Prostate gland (tissue), 2 donors: ENCODE results near the gene TCF7L2. TPM values are rescaled to one million over a fixed set of nuclear protein-coding genes. Genes with fewer than 3 reads are reported as not detected.

Experiments
- DNase-seq: peaks from one replicate; pipeline ENCODE4 v3.0.0-alpha.2; 2019; ENCODE audit warnings: low spot score
- H3K27ac ChIP-seq, 2 donors: fragments of 200-600 bp; sonication (generic); 2 replicates each; pipeline ENCODE4 v1.5.1; 2017 to 2019
- H3K27me3 ChIP-seq: fragments of 200-600 bp; sonication (generic); replicated peaks from 2 replicates; pipeline ENCODE4 v1.5.1; 2019; ENCODE audit not compliant: insufficient read depth
- H3K36me3 ChIP-seq, 2 donors: fragments of 200-600 bp; sonication (generic); 1 replicate in 1 of 2; 2 replicates in 1 of 2; pipeline versions ENCODE4 v1.5.1 to v1.8.1; 2017 to 2019
- H3K4me1 ChIP-seq: fragments of 200-600 bp; sonication (generic); replicated peaks from 2 replicates; pipeline ENCODE4 v1.5.1; 2019
- H3K4me3 ChIP-seq, 2 donors: fragments of 200-600 bp; sonication (generic); 2 replicates each; pipeline ENCODE4 v1.5.1; 2017 to 2019
- H3K9me3 ChIP-seq: fragments of 200-600 bp; sonication (generic); 2 replicates; pipeline ENCODE4 v1.5.1; 2017
- POLR2A ChIP-seq: fragments of 450-650 bp; IDR thresholded peaks from one replicate; pipeline ENCODE4 v1.6.1; 2016; ENCODE audit warnings: antibody characterized with exemption, mild to moderate bottlenecking
- POLR2AphosphoS5 ChIP-seq: sonication (generic); formaldehyde crosslinking; IDR thresholded peaks from one replicate; pipeline ENCODE4 v1.6.1; 2017; ENCODE audit warnings: antibody characterized with exemption
- WGBS: methylation state at CpG from one replicate; pipeline ENCODE4 v1.1.5; 2018; 5-methylcytosine and 5-hydroxymethylcytosine counted together
- intact Hi-C: fragments of 100-400 bp; cut with DNase I; formaldehyde crosslinking; loops from one replicate; pipeline ENCODE4 v1.14.2; 2022
- total RNA-seq, 2 donors: library from RNA; depleted of rRNA; stranded (reverse); fragments of >200 nt; gene quantifications; one replicate each; pipeline ENCODE4 v1.1.0, GENCODE V29; 2016
- TF ChIP-seq, protein P1 (sequence below), 4 experiments: fragments of 200-600 bp in 2 of 4; fragments of 450-650 bp in 2 of 4; sonication (generic) in 2 of 4; IDR thresholded peaks; 1 replicate in 3 of 4; 2 replicates in 1 of 4; pipeline ENCODE4 v1.5.1; 2016 to 2019; ENCODE audit warnings: antibody characterized with exemption in 4 of 4, mild to moderate bottlenecking in 2 of 4, moderate library complexity in 2 of 4

Gene TCF7L2
- total RNA-seq, 2 donors from 2014 or later, result 9.8 to 29.8 TPM

DNA sequence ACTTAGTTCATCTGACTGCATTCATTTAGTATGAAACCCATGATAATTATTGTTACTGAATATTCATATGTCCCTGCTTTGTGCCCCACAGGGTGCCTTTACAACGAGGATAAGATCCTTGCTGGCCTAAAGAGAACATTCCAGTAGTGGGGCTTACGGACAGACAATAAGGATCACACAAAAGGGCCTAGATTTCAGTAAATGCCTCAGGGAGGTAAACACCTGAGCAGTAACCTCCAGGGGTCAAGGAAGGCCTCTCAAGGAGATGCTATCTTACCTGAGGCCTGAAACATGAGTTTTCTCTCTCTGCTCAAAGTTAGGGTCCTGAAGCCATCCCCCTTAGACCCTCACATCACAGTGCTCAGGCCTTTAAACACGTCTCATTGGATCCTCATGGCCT is 228.7 kb downstream of the TCF7L2 start:
- intact Hi-C loops, result no loop called here
- Histone ChIP-seq H3K27ac (no peak overlapping the region), H3K9me3 (no peaks in the 10 kb centered on the region), H3K4me3 (no peak overlapping the region), H3K4me1 (no peaks in the 10 kb centered on the region), H3K27me3 (no peaks in the 10 kb centered on the region), H3K36me3 (no peaks in the 10 kb centered on the region)
- WGBS, result 83% methylated on average over 3 of the region's 3 CpGs
- no peak for TF ChIP-seq POLR2AphosphoS5
- TF ChIP-seq, protein P1, sequence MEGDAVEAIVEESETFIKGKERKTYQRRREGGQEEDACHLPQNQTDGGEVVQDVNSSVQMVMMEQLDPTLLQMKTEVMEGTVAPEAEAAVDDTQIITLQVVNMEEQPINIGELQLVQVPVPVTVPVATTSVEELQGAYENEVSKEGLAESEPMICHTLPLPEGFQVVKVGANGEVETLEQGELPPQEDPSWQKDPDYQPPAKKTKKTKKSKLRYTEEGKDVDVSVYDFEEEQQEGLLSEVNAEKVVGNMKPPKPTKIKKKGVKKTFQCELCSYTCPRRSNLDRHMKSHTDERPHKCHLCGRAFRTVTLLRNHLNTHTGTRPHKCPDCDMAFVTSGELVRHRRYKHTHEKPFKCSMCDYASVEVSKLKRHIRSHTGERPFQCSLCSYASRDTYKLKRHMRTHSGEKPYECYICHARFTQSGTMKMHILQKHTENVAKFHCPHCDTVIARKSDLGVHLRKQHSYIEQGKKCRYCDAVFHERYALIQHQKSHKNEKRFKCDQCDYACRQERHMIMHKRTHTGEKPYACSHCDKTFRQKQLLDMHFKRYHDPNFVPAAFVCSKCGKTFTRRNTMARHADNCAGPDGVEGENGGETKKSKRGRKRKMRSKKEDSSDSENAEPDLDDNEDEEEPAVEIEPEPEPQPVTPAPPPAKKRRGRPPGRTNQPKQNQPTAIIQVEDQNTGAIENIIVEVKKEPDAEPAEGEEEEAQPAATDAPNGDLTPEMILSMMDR (IDR thresholded peaks at IDR 0.05), result no peak
- TF ChIP-seq POLR2A, result no peak
- no peak for DNase-seq

DNA sequence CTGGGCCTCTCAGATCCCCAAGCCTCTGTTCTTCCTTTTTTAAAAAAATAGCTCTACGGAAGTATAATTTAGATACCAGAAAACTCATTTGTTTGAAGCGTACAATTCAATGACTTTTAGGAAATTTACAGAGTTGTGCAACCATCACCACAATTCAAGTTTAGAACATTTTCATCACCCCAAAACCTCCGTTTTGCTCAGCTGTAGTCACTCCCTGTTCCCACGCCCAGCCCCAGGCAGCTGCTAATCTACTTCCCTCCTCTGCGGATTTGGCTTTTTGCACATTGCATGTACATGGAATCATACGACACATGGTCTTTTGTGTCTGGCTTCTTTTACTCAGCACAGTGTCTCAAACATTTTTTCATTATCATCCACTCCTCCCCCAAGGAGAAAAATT is 229.2 kb downstream of the TCF7L2 start:
- no peak for DNase-seq
- Histone ChIP-seq H3K36me3 (no peaks in the 10 kb centered on the region), H3K27me3 (no peaks in the 10 kb centered on the region), H3K4me1 (no peaks in the 10 kb centered on the region), H3K9me3 (no peaks in the 10 kb centered on the region), H3K27ac (no peak overlapping the region), H3K4me3 (no peak overlapping the region)
- WGBS, result 94% methylated on average over 6 of the region's 6 CpGs
- intact Hi-C loops, result no loop called here
- TF ChIP-seq POLR2AphosphoS5 (no peak), POLR2A (no peak)
- TF ChIP-seq, protein P1 (IDR thresholded peaks at IDR 0.05), result no peak

DNA sequence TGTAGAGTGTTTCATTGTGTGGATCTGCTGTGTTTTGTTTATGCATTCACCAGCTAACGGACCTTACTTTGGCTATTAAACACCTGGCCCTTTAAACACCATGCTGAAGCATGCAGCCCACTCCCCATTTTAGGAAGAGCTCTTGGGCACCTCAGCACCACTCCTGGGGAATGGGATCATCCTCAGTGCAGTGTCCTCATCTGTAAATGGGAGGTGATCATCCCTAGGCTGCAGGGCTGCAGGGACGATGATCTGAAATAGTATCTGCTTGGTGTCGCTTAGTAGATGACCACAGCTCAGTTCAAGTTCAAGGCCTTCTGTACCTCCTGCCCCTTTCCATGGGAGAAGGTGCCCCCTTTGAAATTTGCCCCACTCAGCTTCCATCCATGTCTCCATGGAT is 229.9 kb downstream of the TCF7L2 start:
- Histone ChIP-seq H3K27ac (no peak overlapping the region), H3K9me3 (no peaks in the 10 kb centered on the region), H3K4me1 (no peaks in the 10 kb centered on the region), H3K36me3 (no peaks in the 10 kb centered on the region), H3K4me3 (no peak overlapping the region), H3K27me3 (no peaks in the 10 kb centered on the region)
- TF ChIP-seq POLR2A (no peak), POLR2AphosphoS5 (no peak)
- TF ChIP-seq, protein P1 (IDR thresholded peaks at IDR 0.05), result no peak
- intact Hi-C loops, result no loop called here
- WGBS, result 85% methylated on average over 3 of the region's 3 CpGs
- no peak for DNase-seq

DNA sequence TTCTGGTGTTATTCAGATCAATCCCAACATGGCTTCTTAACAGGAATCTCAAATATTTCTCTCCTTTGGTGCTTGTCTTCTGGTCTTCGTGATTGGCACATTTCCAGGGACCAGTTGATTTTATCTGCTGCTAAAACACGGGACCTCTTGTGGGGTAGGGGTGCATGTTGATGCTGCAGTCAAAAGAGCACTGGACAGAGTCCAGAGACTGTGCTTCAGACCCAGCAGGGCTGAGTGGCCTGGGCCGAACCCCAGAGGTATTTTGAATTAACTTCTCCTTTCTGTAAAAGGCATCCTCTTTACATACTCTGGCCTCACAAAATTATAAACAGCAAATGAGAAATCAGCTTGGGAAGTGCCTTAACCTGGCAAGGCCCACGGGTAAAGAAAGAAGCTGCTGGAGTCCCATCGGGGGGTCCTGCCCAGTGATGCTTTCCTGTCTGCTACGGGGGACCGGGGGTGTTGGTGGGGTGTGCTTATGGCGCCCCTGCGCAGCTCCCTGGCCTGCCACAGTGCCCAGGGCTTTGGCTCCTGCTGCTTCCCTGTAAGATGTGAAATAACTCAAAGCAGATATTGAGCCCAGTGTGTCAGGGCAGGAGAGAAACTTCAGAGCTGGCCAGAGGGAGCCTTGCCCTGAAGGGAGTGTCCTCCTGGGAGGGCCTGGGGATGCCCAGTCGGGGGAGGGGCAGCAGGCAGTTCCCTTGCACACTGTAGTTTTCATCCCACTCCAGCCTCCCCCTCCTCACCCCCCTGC is 230.5 kb downstream of the TCF7L2 start:
- no peaks in the 10 kb centered on the region for H3K9me3 ChIP-seq
- no peak overlapping the region for H3K27ac ChIP-seq
- no peak for DNase-seq
- H3K4me3 ChIP-seq, result no peak overlapping the region
- intact Hi-C loops, result no loop called here
- no peak for TF ChIP-seq POLR2AphosphoS5
- TF ChIP-seq POLR2A, result no peak
- TF ChIP-seq, protein P1 (IDR thresholded peaks at IDR 0.05), result no peak
- whole genome bisulfite sequencing, result 73% methylated on average over 10 of the region's 10 CpGs
- no peaks in the 10 kb centered on the region for H3K4me1 ChIP-seq
- no peaks in the 10 kb centered on the region for H3K27me3 ChIP-seq
- no peaks in the 10 kb centered on the region for H3K36me3 ChIP-seq

DNA sequence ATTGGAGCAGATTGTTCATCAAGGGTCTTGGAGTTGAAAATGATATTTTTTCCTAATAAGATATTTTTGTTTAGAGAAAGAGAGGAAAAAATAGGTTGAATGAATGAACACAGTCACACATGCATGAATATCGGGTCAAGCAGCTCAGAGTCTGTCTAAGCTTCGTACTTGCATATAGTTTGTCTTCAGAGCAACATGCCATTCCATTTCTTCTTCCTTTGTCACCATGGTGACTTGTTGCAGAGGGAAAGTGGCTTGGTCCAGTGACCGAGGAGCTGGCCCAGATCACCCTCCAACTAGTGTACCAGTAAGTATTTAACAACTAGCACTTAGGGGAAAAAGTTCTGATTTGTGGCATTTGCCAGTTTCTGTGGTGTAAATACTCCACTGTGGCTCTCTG is 232.1 kb downstream of the TCF7L2 start:
- Histone ChIP-seq H3K9me3 (no peaks in the 10 kb centered on the region), H3K4me1 (no peaks in the 10 kb centered on the region), H3K4me3 (no peak overlapping the region), H3K36me3 (no peaks in the 10 kb centered on the region), H3K27me3 (no peaks in the 10 kb centered on the region), H3K27ac (no peak overlapping the region)
- intact Hi-C loops, result no loop called here
- TF ChIP-seq POLR2AphosphoS5, result no peak
- TF ChIP-seq, protein P1 (IDR thresholded peaks at IDR 0.05), result no peak
- TF ChIP-seq POLR2A, result no peak
- 94% methylated on average over 3 of the region's 3 CpGs for WGBS
- DNase-seq, result no peak
